ENCODE data around the gene TEPSIN. TPM values are rescaled to one million over a fixed set of nuclear protein-coding genes. Genes with fewer than 3 reads are reported as not detected.

Gene TEPSIN
- total and polyA plus RNA-seq, 2 of the 13 experiments (the other 11 are each of a cell fraction or from before 2014, with no cell fraction given) = 16.1 to 18.8 TPM

- TF ChIP-seq HNRNPLL (IDR thresholded peaks at IDR 0.05; ENCODE audit: low read depth, low read length, poor library complexity, severe bottlenecking) (no peak), MTA3 (CRISPR knock-in tag; IDR thresholded peaks at IDR 0.05) (no peak), ZNF766 (CRISPR knock-in tag; IDR thresholded peaks at IDR 0.05; ENCODE audit: borderline replicate concordance) (no peak), ZNF496 (CRISPR knock-in tag; IDR thresholded peaks at IDR 0.05; ENCODE audit: insufficient replicate concordance) (no peak), ZNF281 (CRISPR knock-in tag; IDR thresholded peaks at IDR 0.05; ENCODE audit: borderline replicate concordance) (no peak), SIX4 (CRISPR knock-in tag; IDR thresholded peaks at IDR 0.05) (no peak), ZNF512B (CRISPR knock-in tag; IDR thresholded peaks at IDR 0.05; ENCODE audit: borderline replicate concordance) (no peak; the same call in 1 of the 2 replicates), ZNF713 (CRISPR knock-in tag; IDR thresholded peaks at IDR 0.05) (no peak), MAFG (CRISPR knock-in tag; IDR thresholded peaks at IDR 0.05) (no peak), FOXP1 (IDR thresholded peaks at IDR 0.05) (no peak), FOXP1 (CRISPR knock-in tag; IDR thresholded peaks at IDR 0.05) (no peak), ZNF30 (CRISPR knock-in tag; IDR thresholded peaks at IDR 0.05) (no peak), ZEB1 (IDR thresholded peaks at IDR 0.05; ENCODE audit: insufficient replicate concordance, low read depth) (no peak), ZNF180 (CRISPR knock-in tag; IDR thresholded peaks at IDR 0.05; ENCODE audit: borderline replicate concordance, low read depth) (no peak), IKZF4 (CRISPR knock-in tag; IDR thresholded peaks at IDR 0.05; ENCODE audit: borderline replicate concordance, low read depth, not compliant biosample characterization) (no peak), JUN (CRISPR knock-in tag; IDR thresholded peaks at IDR 0.05) (no peak), KLF6 (CRISPR knock-in tag; IDR thresholded peaks at IDR 0.05) (no peak), ZNF382 (CRISPR knock-in tag; IDR thresholded peaks at IDR 0.05; ENCODE audit: borderline replicate concordance) (no peak), UBTF (CRISPR knock-in tag; IDR thresholded peaks at IDR 0.05) (no peak), ZSCAN21 (CRISPR knock-in tag; IDR thresholded peaks at IDR 0.05; ENCODE audit: borderline replicate concordance) (no peak; the same call in 1 of the 2 replicates), NCOR1 (IDR thresholded peaks at IDR 0.05; ENCODE audit: borderline replicate concordance, low read length) (no peak), ASH2L (IDR thresholded peaks at IDR 0.05; ENCODE audit: insufficient read length, low read depth, low read length) (no peak), FOXJ3 (CRISPR knock-in tag; IDR thresholded peaks at IDR 0.05; ENCODE audit: borderline replicate concordance) (0 out of 2 replicates have a peak, but pooled peaks have one; percentile 17)
Measured at GRCh38 chr17:81244358-81245023, 5.6 kb upstream of the TEPSIN start (continued).
